Skeletal muscle satellite cell (primary cell): ENCODE results near the gene MAP2K4.

Source experiments
- H3K27me3 ChIP-seq: 2 replicates; pipeline ENCODE4 v1.7.0; 2013; ENCODE audit warnings: low read length; ENCODE audit not compliant: control insufficient read depth, insufficient read depth
- H3K36me3 ChIP-seq: 2 replicates; pipeline ENCODE4 v1.7.0; 2013; ENCODE audit warnings: mild to moderate bottlenecking, control low read depth, low read length; ENCODE audit not compliant: insufficient read depth
- H3K4me1 ChIP-seq: 2 replicates; pipeline ENCODE4 v1.7.0; 2013; ENCODE audit warnings: low read length; ENCODE audit not compliant: control insufficient read depth, insufficient read depth
- H3K4me2 ChIP-seq: 2 replicates; pipeline ENCODE4 v1.7.0; 2013; ENCODE audit warnings: mild to moderate bottlenecking, low read length
- H3K4me3 ChIP-seq: 2 replicates; pipeline ENCODE4 v1.7.0; 2013; ENCODE audit warnings: low read length
- H3K9ac ChIP-seq: 2 replicates; pipeline ENCODE4 v1.7.0; 2013; ENCODE audit warnings: mild to moderate bottlenecking, low read depth, low read length, moderate library complexity
- H3K9me3 ChIP-seq: replicated peaks from 2 replicates; pipeline ENCODE4 v1.7.0; 2013; ENCODE audit warnings: mild to moderate bottlenecking, control low read depth, low read length

MAP2K4 gene

GRCh38 chr17:12064395-12064794 lies 43.7 kb downstream of the MAP2K4 start:
- Histone ChIP-seq H3K9me3 (no peaks in the 10 kb centered on the region), H3K4me3 (no peak overlapping the region), H3K36me3 (peaks cover 17% of the 10 kb centered on the region), H3K27me3 (no peaks in the 10 kb centered on the region), H3K4me2 (no peak overlapping the region), H3K9ac (no peak overlapping the region), H3K4me1 (no peaks in the 10 kb centered on the region)

- Histone ChIP-seq H3K4me2 (no peak overlapping the region), H3K4me1 (peaks cover 12% of the 10 kb centered on the region), H3K27me3 (no peaks in the 10 kb centered on the region), H3K4me3 (no peak overlapping the region), H3K36me3 (peaks cover 16% of the 10 kb centered on the region), H3K9me3 (no peaks in the 10 kb centered on the region), H3K9ac (no peak overlapping the region)
Observed at GRCh38 chr17:12067485-12067884, 46.8 kb downstream of the MAP2K4 start.

GRCh38 chr17:12068946-12069345 lies 48.3 kb downstream of the MAP2K4 start:
- peaks cover 15% of the 10 kb centered on the region for H3K36me3 ChIP-seq

GRCh38 chr17:12070561-12070960 lies 49.9 kb downstream of the MAP2K4 start:
- Histone ChIP-seq H3K4me3 (no peak overlapping the region), H3K4me1 (peaks cover 12% of the 10 kb centered on the region), H3K36me3 (peaks cover 11% of the 10 kb centered on the region), H3K27me3 (no peaks in the 10 kb centered on the region), H3K9me3 (no peaks in the 10 kb centered on the region), H3K4me2 (peak overlapping the region; percentile 34), H3K9ac (no peak overlapping the region)

More at GRCh38 chr17:12068946-12069345, 48.3 kb downstream of the MAP2K4 start:
- peaks cover 12% of the 10 kb centered on the region for H3K4me1 ChIP-seq
- H3K27me3 ChIP-seq: no peaks in the 10 kb centered on the region
- no peak overlapping the region for H3K4me3 ChIP-seq
- H3K4me2 ChIP-seq: no peak overlapping the region
- no peaks in the 10 kb centered on the region for H3K9me3 ChIP-seq
- H3K9ac ChIP-seq: no peak overlapping the region

GRCh38 chr17:12074346-12074745 lies 53.7 kb downstream of the MAP2K4 start:
- H3K9me3 ChIP-seq: no peaks in the 10 kb centered on the region
- H3K27me3 ChIP-seq: no peaks in the 10 kb centered on the region

GRCh38 chr17:12077773-12078172 lies 57.1 kb downstream of the MAP2K4 start:
- H3K4me1 ChIP-seq: peaks cover 11% of the 10 kb centered on the region
- H3K9me3 ChIP-seq: no peaks in the 10 kb centered on the region
- no peak overlapping the region for H3K4me2 ChIP-seq
- no peak overlapping the region for H3K9ac ChIP-seq
- H3K27me3 ChIP-seq: no peaks in the 10 kb centered on the region
- no peak overlapping the region for H3K4me3 ChIP-seq
- peaks cover 17% of the 10 kb centered on the region for H3K36me3 ChIP-seq

More at GRCh38 chr17:12074346-12074745, 53.7 kb downstream of the MAP2K4 start:
- no peak overlapping the region for H3K4me2 ChIP-seq
- H3K36me3 ChIP-seq: peaks cover 12% of the 10 kb centered on the region
- no peak overlapping the region for H3K4me3 ChIP-seq
- no peak overlapping the region for H3K9ac ChIP-seq
- H3K4me1 ChIP-seq: peaks cover 22% of the 10 kb centered on the region

GRCh38 chr17:12078791-12079190 lies 58.1 kb downstream of the MAP2K4 start:
- H3K4me3 ChIP-seq: no peak overlapping the region
- peaks cover 17% of the 10 kb centered on the region for H3K36me3 ChIP-seq
- peak overlapping the region; percentile 5 for H3K4me2 ChIP-seq
- peaks cover 11% of the 10 kb centered on the region for H3K4me1 ChIP-seq
- no peak overlapping the region for H3K9ac ChIP-seq
- H3K9me3 ChIP-seq: no peaks in the 10 kb centered on the region
- H3K27me3 ChIP-seq: no peaks in the 10 kb centered on the region

GRCh38 chr17:12081720-12082119 lies 61.0 kb downstream of the MAP2K4 start:
- H3K4me3 ChIP-seq: no peak overlapping the region
- H3K4me1 ChIP-seq: peaks cover 11% of the 10 kb centered on the region
- H3K9ac ChIP-seq: no peak overlapping the region
- no peaks in the 10 kb centered on the region for H3K27me3 ChIP-seq
- H3K4me2 ChIP-seq: no peak overlapping the region
- H3K9me3 ChIP-seq: no peaks in the 10 kb centered on the region
- peaks cover 14% of the 10 kb centered on the region for H3K36me3 ChIP-seq

- H3K4me3 ChIP-seq: no peak overlapping the region
- H3K4me1 ChIP-seq: peaks cover 13% of the 10 kb centered on the region
- H3K27me3 ChIP-seq: no peaks in the 10 kb centered on the region
- no peak overlapping the region for H3K9ac ChIP-seq
- peaks cover 9% of the 10 kb centered on the region for H3K36me3 ChIP-seq
- no peaks in the 10 kb centered on the region for H3K9me3 ChIP-seq
- no peak overlapping the region for H3K4me2 ChIP-seq
Observed at GRCh38 chr17:12085076-12085949, 64.6 kb downstream of the MAP2K4 start.

GRCh38 chr17:12088035-12088434 lies 67.4 kb downstream of the MAP2K4 start:
- Histone ChIP-seq H3K4me2 (no peak overlapping the region), H3K36me3 (peaks cover under 1% of the 10 kb centered on the region), H3K9me3 (no peaks in the 10 kb centered on the region), H3K4me1 (peaks cover 16% of the 10 kb centered on the region), H3K9ac (no peak overlapping the region), H3K27me3 (no peaks in the 10 kb centered on the region), H3K4me3 (no peak overlapping the region)

- no peaks in the 10 kb centered on the region for H3K9me3 ChIP-seq
Observed at GRCh38 chr17:12089809-12090384, 69.2 kb downstream of the MAP2K4 start.

More at GRCh38 chr17:12089809-12090384, 69.2 kb downstream of the MAP2K4 start:
- Histone ChIP-seq H3K4me2 (peak overlapping the region; percentile 76), H3K4me1 (peaks cover 16% of the 10 kb centered on the region), H3K27me3 (no peaks in the 10 kb centered on the region), H3K9ac (peak overlapping the region; percentile 23), H3K4me3 (peak overlapping the region; percentile 20), H3K36me3 (peaks cover 4% of the 10 kb centered on the region)
